DND-41 (cell line): ENCODE results near the gene MIPOL1.

Source experiments
- ATAC-seq: fragments of 200-7000 bp; cut with Tn5 transposase; 3 replicates; pipeline ENCODE4 v1.9.1; 2021; ENCODE audit warnings: low read depth; ENCODE audit not compliant: insufficient read depth
- DNase-seq: peaks from one replicate; pipeline ENCODE4 v3.0.0-alpha.2; 2020
- H2AFZ ChIP-seq: 2 replicates; pipeline ENCODE4 v1.6.0; 2012; ENCODE audit warnings: low read depth, low read length
- H3K27ac ChIP-seq: 2 replicates; pipeline ENCODE4 v1.5.1; 2012; ENCODE audit warnings: low read length, inconsistent platforms
- H3K27me3 ChIP-seq: fragments of 200-600 bp; sonication (generic); 2 replicates; pipeline ENCODE4 v1.6.0; 2012; ENCODE audit warnings: low read length, mild to moderate bottlenecking, inconsistent platforms; ENCODE audit not compliant: insufficient read depth, poor library complexity
- H3K36me3 ChIP-seq: 2 replicates; pipeline ENCODE4 v1.5.1; 2012; ENCODE audit warnings: low read length, inconsistent platforms; ENCODE audit not compliant: insufficient read depth
- H3K4me1 ChIP-seq: 2 replicates; pipeline ENCODE4 v1.5.1; 2012; ENCODE audit warnings: mild to moderate bottlenecking, low read length; ENCODE audit not compliant: insufficient read depth
- H3K4me2 ChIP-seq: 2 replicates; pipeline ENCODE4 v1.6.0; 2012; ENCODE audit warnings: mild to moderate bottlenecking, moderate library complexity, low read length, inconsistent platforms; ENCODE audit not compliant: insufficient read depth
- H3K4me3 ChIP-seq, 2 experiments: fragments of 200-600 bp in 1 of 2; shearing (Covaris generic) in 1 of 2; 2 replicates each; pipeline ENCODE4 v1.5.1; 2012 to 2016; ENCODE audit warnings: inconsistent platforms in 2 of 2, low read length in 2 of 2, mild to moderate bottlenecking in 2 of 2, low read depth in 1 of 2, moderate library complexity in 1 of 2
- H3K79me2 ChIP-seq: 2 replicates; pipeline ENCODE4 v1.6.0; 2012; ENCODE audit warnings: low read length, inconsistent platforms; ENCODE audit not compliant: insufficient read depth
- H3K9ac ChIP-seq: 2 replicates; pipeline ENCODE4 v1.6.0; 2012; ENCODE audit warnings: low read depth, mild to moderate bottlenecking, inconsistent platforms, low read length, moderate library complexity
- H3K9me3 ChIP-seq: 2 replicates; pipeline ENCODE4 v1.5.1; 2012; ENCODE audit warnings: low read length, moderate library complexity, mild to moderate bottlenecking, inconsistent platforms; ENCODE audit not compliant: insufficient read depth, severe bottlenecking
- H4K20me1 ChIP-seq: 2 replicates; pipeline ENCODE4 v1.6.0; 2012; ENCODE audit warnings: low read length; ENCODE audit not compliant: insufficient read depth
- EZH2 ChIP-seq: IDR thresholded peaks from 3 replicates; pipeline ENCODE4 v1.6.1; 2012; ENCODE audit warnings: borderline replicate concordance, low read depth, mild to moderate bottlenecking, moderate library complexity, low read length, inconsistent platforms; ENCODE audit not compliant: severe bottlenecking
- TF ChIP-seq, protein P1 (sequence below): IDR thresholded peaks from 2 replicates; pipeline ENCODE4 v1.5.1; 2012; ENCODE audit warnings: borderline replicate concordance, low read length, moderate library complexity, mild to moderate bottlenecking; ENCODE audit not compliant: poor library complexity, severe bottlenecking; ENCODE audit errors: extremely low read depth

MIPOL1 gene

DNA sequence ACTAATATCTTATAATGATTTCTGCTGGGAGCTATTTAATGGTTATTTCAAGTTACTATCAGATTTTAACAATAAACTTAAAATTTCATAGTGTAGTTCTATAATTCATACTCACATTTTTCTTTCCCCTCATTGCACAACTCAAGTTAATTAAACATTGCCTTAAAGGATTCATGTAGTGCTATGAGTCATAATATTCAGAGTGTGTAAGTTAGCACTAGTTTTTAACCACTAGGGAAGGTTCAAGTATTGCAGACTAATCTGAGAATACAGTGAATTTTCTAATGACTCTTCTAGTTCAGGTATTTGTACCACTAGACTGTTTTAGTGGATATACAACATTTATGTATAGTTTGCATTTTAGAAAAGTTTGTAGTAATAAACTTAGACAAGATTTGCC is 347.4 kb downstream of the MIPOL1 start:
- Histone ChIP-seq H3K36me3 (no peaks in the 10 kb centered on the region), H3K79me2 (no peaks in the 10 kb centered on the region), H3K4me1 (no peaks in the 10 kb centered on the region), H3K27ac (no peak overlapping the region), H2AFZ (no peak overlapping the region), H4K20me1 (no peaks in the 10 kb centered on the region), H3K4me3 (no peak overlapping the region), H3K9ac (no peak overlapping the region), H3K27me3 (no peaks in the 10 kb centered on the region), H3K9me3 (no peaks in the 10 kb centered on the region), H3K4me2 (no peak overlapping the region)
- ATAC-seq (no peak), DNase-seq (no peak)
- TF ChIP-seq EZH2, result no peak
- TF ChIP-seq, protein P1, sequence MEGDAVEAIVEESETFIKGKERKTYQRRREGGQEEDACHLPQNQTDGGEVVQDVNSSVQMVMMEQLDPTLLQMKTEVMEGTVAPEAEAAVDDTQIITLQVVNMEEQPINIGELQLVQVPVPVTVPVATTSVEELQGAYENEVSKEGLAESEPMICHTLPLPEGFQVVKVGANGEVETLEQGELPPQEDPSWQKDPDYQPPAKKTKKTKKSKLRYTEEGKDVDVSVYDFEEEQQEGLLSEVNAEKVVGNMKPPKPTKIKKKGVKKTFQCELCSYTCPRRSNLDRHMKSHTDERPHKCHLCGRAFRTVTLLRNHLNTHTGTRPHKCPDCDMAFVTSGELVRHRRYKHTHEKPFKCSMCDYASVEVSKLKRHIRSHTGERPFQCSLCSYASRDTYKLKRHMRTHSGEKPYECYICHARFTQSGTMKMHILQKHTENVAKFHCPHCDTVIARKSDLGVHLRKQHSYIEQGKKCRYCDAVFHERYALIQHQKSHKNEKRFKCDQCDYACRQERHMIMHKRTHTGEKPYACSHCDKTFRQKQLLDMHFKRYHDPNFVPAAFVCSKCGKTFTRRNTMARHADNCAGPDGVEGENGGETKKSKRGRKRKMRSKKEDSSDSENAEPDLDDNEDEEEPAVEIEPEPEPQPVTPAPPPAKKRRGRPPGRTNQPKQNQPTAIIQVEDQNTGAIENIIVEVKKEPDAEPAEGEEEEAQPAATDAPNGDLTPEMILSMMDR, result no peak

DNA sequence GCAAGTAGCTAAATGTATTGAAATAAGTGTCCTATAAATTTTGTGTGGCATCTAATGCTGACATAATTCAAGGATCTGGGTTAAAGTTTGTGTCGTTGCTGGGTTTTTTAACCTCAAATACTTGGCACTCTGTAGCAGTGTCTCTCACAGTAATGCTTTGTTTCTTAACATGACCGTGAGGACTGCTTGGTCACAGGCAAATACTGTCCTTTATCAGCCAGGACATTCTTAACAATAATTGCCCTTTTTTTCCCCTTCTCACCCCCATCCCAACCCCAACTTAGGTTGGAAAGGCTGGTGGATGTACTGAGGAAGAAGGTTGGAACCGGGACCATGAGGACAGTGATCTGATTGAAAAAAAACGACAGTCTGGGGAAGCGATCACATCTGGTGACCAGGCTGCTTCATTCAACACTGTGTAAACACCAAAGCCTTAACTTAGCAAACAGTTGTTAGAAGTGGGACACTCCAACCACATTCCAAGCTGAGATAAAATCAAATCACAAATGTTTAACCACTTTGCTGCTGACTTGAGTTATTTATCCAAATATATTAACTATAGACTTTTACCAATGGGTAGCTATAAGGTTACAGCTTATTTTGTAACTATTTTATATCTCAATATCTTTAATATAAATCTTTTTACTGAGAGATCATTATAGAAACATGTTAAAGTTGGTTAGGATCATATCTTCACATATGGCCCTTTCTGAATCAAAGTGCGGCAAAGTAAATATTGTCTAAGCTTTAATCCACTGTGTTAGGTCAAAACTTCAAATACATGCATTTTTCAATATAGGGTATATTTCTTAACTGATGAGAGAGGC is 349.1 kb downstream of the MIPOL1 start:
- Histone ChIP-seq H4K20me1 (no peaks in the 10 kb centered on the region), H3K79me2 (no peaks in the 10 kb centered on the region), H2AFZ (no peak overlapping the region), H3K36me3 (no peaks in the 10 kb centered on the region), H3K27me3 (no peaks in the 10 kb centered on the region), H3K4me2 (no peak overlapping the region), H3K9ac (no peak overlapping the region), H3K4me1 (no peaks in the 10 kb centered on the region), H3K9me3 (no peaks in the 10 kb centered on the region), H3K4me3 (no peak overlapping the region), H3K27ac (no peak overlapping the region)
- TF ChIP-seq, protein P1, result no peak
- no peak for TF ChIP-seq EZH2
- DNase-seq (no peak), ATAC-seq (no peak)

DNA sequence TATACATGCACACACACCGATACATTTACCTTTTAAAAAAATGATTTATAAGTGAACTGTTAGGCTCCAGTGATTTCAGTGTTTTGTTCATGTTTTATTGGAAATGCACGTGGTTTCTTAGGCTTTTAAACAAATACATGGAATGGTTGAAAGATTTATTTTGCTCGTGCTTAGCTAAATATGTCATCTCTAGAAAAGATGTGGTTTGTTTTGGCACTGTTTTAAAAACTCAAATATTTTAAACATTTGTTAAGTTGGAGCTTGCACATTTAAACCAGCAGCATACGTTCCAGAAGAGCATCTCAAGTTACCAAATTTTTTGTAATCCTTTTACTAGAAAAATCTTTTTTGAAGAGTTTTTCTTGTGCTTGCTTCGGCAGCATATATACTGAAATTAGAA is 352.8 kb downstream of the MIPOL1 start:
- Histone ChIP-seq H3K4me3 (no peak overlapping the region), H3K79me2 (no peaks in the 10 kb centered on the region), H2AFZ (no peak overlapping the region), H3K27me3 (no peaks in the 10 kb centered on the region), H3K4me1 (no peaks in the 10 kb centered on the region), H3K36me3 (no peaks in the 10 kb centered on the region), H3K9me3 (no peaks in the 10 kb centered on the region), H4K20me1 (no peaks in the 10 kb centered on the region), H3K4me2 (no peak overlapping the region), H3K9ac (no peak overlapping the region), H3K27ac (no peak overlapping the region)
- DNase-seq (no peak), ATAC-seq (no peak)
- TF ChIP-seq, protein P1, result no peak
